ENCODE data around the gene NUCKS1. TPM values are rescaled to one million over a fixed set of nuclear protein-coding genes. Genes with fewer than 3 reads are reported as not detected.

Gene NUCKS1
- total RNA-seq, 1 donor from 2014 or later = 161 TPM

DNA sequence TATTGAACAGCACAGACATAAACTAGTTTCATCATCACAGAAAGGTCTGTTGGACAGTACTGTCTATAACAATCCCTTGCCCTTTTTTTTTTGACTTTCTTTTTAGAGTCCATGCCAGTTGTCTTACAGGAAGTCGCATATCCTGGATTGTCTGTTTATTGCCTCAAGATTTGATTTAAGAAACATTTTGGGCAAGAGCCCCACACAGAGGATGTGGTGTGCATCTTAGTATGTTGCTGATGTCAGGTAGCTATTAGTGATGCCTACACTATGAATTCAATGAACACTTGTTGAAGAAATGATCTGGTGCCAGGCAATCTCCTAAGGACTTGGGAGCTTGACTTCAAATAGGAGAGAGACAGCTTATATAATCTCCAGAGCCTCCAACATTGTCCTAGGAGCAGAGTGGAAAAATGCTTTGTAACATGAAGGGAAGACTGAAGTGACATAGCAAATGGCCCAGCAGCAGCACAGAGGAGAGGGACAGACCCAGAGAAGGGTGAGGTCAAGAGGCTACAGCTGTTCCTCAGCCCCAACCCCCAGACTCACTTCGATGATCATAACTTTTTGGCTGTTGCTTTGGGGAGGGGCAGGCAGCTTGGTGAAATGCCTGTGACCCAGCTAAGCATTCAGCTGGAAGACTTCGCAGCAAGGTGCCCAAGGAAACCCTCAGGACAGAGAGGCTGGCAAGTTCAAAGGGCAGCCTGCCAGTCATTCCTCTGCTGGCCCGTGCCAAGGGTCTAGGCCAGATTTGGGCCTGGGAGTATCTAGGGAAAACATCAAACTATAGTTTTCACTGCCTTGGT is 32.8 kb upstream of the NUCKS1 start:
- DNase-seq = peak; percentile 74
- intact Hi-C loops (cut with micrococcal nuclease) = no loop called here
- peak overlapping the region; percentile 27 for H3K27ac Mint-ChIP-seq

DNA sequence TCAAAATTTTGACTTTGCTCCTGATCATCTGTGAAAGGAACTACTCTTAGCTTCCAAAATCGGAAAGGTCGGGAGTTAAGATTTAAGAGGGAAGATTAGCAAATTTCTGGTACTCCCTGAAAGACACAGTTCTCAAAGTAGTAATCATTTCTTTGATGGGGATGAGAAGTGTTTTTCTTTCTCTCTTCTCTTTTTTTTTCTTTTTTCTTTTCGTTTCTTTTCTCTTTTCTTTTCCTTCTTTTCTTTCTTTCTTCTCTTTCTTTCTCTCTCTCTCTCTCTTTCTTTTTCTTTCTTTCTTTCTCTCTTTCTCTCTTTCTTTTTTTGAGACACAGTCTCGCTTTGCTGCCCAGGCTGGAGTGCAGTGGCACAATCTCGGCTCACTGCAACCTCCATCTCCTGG is 30.4 kb upstream of the NUCKS1 start:
- no peak overlapping the region for H3K4me3 Mint-ChIP-seq
- no peak overlapping the region for H3K27ac Mint-ChIP-seq
- H3K9me3 Mint-ChIP-seq = no peaks in the 10 kb centered on the region
- intact Hi-C loops (cut with micrococcal nuclease) = no loop called here
- peaks cover 24% of the 10 kb centered on the region for H3K4me1 Mint-ChIP-seq
- no peaks in the 10 kb centered on the region for H3K27me3 Mint-ChIP-seq
- no peak for DNase-seq
- H3K36me3 Mint-ChIP-seq (ENCODE audit: low read depth) = peaks cover under 1% of the 10 kb centered on the region

More for the DNA sequence above, 32.8 kb upstream of the NUCKS1 start:
- H3K36me3 Mint-ChIP-seq (ENCODE audit: low read depth) = no peaks in the 10 kb centered on the region
- H3K4me3 Mint-ChIP-seq = no peak overlapping the region
- H3K27me3 Mint-ChIP-seq = no peaks in the 10 kb centered on the region
- no peaks in the 10 kb centered on the region for H3K9me3 Mint-ChIP-seq
- peaks cover 13% of the 10 kb centered on the region for H3K4me1 Mint-ChIP-seq

DNA sequence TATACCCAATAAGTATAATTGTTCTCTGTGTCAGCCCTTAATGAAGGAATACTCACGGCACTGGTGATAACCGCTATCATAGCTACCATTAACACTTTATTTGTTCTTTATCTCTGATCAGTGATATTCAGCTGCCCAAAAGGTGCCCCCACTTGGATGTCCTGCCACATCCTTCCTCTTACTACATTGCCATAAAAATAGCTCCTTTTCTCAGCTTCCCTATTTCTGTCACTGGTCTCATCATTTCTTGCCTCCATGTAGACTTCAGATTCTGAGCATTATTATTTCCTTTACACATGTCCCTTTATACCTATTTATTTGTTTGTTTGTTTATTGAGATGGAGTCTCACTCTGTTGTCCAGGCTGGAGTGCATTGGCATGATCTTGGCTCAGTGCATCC is 28.0 kb upstream of the NUCKS1 start:
- Mint-ChIP-seq H3K27me3 (no peaks in the 10 kb centered on the region), H3K27ac (no peak overlapping the region), H3K9me3 (no peaks in the 10 kb centered on the region), H3K4me1 (peaks cover 38% of the 10 kb centered on the region), H3K4me3 (no peak overlapping the region), H3K36me3 (ENCODE audit: low read depth) (peaks cover 7% of the 10 kb centered on the region)
- intact Hi-C loops (cut with micrococcal nuclease) = no loop called here
- no peak for DNase-seq

DNA sequence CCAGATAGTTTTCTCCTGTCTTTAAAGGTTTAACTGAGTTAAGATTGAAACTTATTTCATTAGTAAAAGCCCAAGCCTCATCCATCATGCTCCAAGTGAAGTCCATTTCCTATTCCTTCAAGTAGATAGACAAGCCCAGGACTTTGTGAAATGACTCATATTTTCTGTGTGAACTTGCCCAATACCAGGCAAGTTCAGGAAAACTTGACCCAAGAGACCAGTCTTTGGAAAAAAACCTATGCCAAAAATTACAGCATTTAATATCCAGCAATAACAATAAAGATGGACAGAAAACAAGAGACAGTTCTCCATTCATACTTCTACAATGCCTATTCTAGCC is 25.7 kb upstream of the NUCKS1 start:
- intact Hi-C loops (cut with micrococcal nuclease) = loop anchor here (1.0 to 2.0 kb wide), 3 partner anchors 25 to 57 kb away; partner anchors contain the start of genes NUCKS1 and SLC41A1
- Mint-ChIP-seq H3K36me3 (ENCODE audit: low read depth) (peaks cover 17% of the 10 kb centered on the region), H3K27ac (peak overlapping the region; percentile 95), H3K4me3 (peak overlapping the region; percentile 96), H3K4me1 (peaks cover 50% of the 10 kb centered on the region), H3K9me3 (no peaks in the 10 kb centered on the region), H3K27me3 (no peaks in the 10 kb centered on the region)
- no peak for DNase-seq

DNA sequence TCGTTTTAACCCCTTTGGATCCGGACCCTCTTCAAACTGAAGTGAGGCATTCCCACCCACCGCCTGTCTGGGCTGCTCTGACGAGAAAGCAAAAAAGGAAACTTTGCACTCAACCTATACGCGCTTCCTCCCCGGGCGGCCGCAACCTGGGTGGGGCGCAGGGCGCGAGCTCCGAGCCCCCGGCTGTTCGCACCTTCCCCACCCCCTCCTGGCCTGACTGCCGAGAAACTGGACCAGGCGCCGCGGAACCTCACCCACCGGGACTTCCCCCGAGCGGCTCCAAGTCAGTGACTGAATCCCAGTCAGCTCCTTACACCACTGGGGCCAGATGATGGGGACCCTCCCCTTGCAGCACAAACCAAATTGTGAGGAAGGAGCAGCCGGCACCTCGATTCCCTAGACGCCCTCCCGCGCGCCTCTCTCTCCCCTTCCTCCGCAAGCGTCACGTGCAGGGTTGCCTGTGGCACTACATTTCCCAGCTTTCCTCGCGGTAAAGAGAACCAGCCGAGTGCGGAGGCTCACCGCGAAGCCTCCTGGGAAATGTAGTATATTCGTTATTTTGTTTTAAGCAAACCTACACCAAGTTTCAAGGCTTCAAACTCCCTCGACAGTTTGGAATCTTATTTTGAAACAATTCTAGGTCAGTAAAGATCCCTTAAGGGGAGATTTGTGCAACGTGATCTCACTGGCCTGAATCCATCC is 25.2 kb upstream of the NUCKS1 start, which contains the start of gene RAB29:
Gene RAB29, minus strand, starts transcription at position 468 of the 702 bp plus-strand sequence. CDS start 526 bp downstream, outside the sequence.
- Mint-ChIP-seq H3K9me3 (no peaks in the 10 kb centered on the region), H3K4me1 (peaks cover 51% of the 10 kb centered on the region), H3K36me3 (ENCODE audit: low read depth) (peaks cover 22% of the 10 kb centered on the region), H3K27me3 (no peaks in the 10 kb centered on the region), H3K27ac (peak within 1 kb of the TSS; percentile 95), H3K4me3 (peak within 1 kb of the TSS; percentile 96)
- DNase-seq = peak; percentile 96
- intact Hi-C loops (cut with micrococcal nuclease) = loop anchor here (1.0 to 2.0 kb wide), 3 partner anchors 25 to 56 kb away; partner anchors contain the start of genes NUCKS1 and SLC41A1

DNA sequence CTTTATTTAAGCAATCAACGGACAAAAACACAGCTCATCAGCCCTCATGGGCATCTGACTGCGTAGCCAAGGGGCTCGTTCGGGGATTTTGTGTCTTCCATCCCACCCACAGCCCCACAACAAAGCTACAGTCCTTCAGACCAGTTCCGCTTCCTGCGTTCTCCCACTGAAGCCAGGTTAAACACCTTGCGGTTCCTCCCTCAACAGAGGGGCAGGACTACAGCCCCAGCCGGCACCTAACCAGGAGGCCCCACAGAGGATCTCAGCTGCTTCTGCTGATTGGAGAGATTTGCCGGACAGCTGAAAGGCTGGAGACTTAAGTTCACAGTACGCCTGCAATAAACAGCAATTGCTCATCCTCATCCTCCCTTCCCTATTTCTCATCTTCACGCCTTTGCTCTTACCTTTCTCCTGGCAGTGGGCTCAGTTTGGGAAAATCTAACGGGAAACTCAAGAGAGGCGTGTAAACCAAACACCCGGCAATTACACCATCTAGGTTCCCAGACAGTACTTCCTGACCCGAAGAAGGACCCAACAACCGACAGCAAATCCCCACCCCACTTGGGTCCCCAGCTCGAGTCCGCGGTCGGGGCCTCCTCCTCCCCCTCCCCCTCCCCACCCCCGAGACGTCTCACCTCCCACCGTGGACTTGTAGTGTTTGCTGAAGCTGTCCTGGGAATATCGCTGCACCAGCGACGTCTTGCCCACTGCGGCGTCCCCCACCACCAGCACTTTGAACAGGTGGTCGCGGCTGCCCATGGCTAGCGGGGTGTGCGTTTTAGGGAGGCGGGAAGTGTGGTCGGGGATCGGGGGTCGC is 24.4 kb upstream of the NUCKS1 start:
- Mint-ChIP-seq H3K9me3 (no peaks in the 10 kb centered on the region), H3K27me3 (no peaks in the 10 kb centered on the region), H3K27ac (peak overlapping the region; percentile 95), H3K4me3 (peak overlapping the region; percentile 96), H3K36me3 (ENCODE audit: low read depth) (peaks cover 29% of the 10 kb centered on the region), H3K4me1 (peaks cover 51% of the 10 kb centered on the region)
- intact Hi-C loops (cut with micrococcal nuclease) = loop anchor here (1.0 to 5.0 kb wide), 5 partner anchors 24 to 117 kb away; partner anchors contain the start of genes NUCKS1 and SLC41A1
- DNase-seq = peak; percentile 82

DNA sequence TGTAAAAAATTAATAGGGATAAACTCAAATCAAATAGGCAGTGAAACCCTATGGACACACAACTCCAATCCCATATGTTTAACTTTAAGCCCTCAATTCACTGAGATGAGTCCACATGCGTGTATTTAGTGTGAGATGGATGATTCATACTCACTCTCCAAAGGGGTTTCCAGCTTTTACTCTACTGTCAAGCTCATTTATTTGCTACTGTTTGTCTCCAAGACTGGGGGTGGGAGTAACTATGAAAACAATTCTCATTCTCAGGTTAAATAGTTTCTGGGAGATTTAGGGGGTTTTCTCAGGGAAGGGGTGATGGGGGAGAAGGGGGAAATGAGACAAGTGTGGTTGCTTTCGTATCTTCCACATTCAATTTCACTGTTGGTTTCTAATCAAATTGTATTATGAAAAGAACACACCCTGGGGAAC is 22.6 kb upstream of the NUCKS1 start:
- peaks cover 40% of the 10 kb centered on the region for H3K36me3 Mint-ChIP-seq (ENCODE audit: low read depth)
- H3K27me3 Mint-ChIP-seq = no peaks in the 10 kb centered on the region
- no peaks in the 10 kb centered on the region for H3K9me3 Mint-ChIP-seq
- peak overlapping the region; percentile 76 for H3K27ac Mint-ChIP-seq
- DNase-seq = peak; percentile 61
- intact Hi-C loops (cut with micrococcal nuclease) = loop anchor here (1.0 to 5.0 kb wide), 3 partner anchors 40 to 141 kb away; no protein-coding TSS in a partner anchor
- peak overlapping the region; percentile 96 for H3K4me3 Mint-ChIP-seq
- peaks cover 49% of the 10 kb centered on the region for H3K4me1 Mint-ChIP-seq

DNA sequence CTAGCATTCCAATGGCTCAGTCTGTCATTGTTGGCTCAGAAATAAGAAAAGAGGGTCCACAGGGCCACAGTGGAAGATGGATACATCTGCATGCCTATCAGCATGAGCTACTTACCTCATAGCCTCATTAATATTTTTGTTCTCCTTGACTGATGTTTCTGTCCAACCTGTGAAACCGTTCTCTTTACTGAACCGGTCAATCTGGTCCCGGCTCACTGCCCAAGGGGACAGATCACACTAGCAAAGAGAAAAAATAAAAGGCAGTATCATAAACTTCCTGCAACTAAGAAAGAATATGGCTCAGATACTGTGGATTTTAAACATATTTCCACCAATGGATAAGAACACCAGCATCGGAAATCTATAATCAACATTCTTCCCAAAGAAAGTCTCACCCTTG is 20.6 kb upstream of the NUCKS1 start:
- no peak for DNase-seq
- Mint-ChIP-seq H3K27ac (peak overlapping the region; percentile 55), H3K9me3 (no peaks in the 10 kb centered on the region), H3K36me3 (ENCODE audit: low read depth) (peaks cover 51% of the 10 kb centered on the region), H3K27me3 (no peaks in the 10 kb centered on the region), H3K4me1 (peaks cover 44% of the 10 kb centered on the region), H3K4me3 (peak overlapping the region; percentile 6)
- intact Hi-C loops (cut with micrococcal nuclease) = loop anchor here (5.0 kb wide), 2 partner anchors 38 to 113 kb away; no protein-coding TSS in a partner anchor

DNA sequence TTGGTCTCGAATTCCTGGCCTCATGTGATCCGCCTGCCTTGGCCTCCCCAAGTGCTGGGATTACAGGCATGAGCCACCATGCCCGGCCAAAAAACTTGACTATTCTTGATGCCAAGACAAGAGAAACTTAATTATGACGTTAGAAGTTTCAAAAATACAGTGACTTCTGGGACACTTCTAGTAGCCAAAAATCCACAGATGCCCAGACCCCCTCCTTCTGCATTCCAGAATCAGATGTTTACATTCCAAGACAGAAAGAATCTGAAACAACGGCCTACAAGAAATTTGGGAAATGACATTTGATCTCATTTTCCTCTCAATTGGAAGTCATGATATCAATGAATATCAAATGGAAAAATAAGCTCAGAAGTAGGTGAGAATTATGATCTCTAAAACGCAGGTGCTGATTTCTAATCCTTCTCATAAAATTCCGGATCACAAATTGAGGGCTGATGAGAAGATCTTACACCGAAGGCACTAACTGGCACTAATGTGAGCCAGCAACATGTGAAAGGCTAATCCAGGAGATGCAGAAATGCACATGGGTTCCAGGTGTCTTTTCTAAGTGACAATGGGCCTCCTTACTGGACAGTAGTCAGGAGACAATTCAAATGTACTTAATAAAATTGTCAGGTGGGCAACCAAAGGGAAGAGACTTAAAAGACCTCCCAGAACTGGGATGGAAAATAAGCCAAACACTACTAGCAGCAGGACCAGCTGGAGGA is 19.8 kb upstream of the NUCKS1 start:
- Mint-ChIP-seq H3K4me1 (peaks cover 39% of the 10 kb centered on the region), H3K27me3 (no peaks in the 10 kb centered on the region), H3K4me3 (no peak overlapping the region), H3K9me3 (no peaks in the 10 kb centered on the region), H3K36me3 (ENCODE audit: low read depth) (peaks cover 49% of the 10 kb centered on the region), H3K27ac (no peak overlapping the region)
- intact Hi-C loops (cut with micrococcal nuclease) = loop anchor here (5.0 kb wide), 2 partner anchors 38 to 113 kb away; no protein-coding TSS in a partner anchor
- DNase-seq = no peak

DNA sequence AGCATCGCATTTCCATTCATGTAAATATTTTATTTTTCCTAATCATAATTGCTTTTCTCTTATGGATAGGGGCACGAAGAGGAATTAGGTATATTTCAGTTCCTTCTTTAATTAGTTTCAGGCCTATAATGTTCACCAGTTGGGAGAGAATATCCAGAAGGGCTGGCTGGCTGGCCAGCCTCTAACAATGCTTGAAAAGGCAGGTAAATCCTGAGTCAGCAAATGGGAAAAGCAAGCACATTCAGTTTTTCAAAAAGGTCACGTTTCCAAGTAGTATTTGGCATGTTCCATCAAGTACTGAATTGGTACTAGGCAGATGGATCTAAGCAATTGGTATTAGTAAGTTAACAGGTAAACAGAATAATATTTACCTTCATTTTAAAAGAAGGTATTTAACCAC is 17.3 kb upstream of the NUCKS1 start:
- Mint-ChIP-seq H3K36me3 (ENCODE audit: low read depth) (peaks cover 46% of the 10 kb centered on the region), H3K9me3 (no peaks in the 10 kb centered on the region), H3K27ac (no peak overlapping the region), H3K4me1 (peaks cover 21% of the 10 kb centered on the region), H3K27me3 (no peaks in the 10 kb centered on the region), H3K4me3 (no peak overlapping the region)
- DNase-seq = no peak
- intact Hi-C loops (cut with micrococcal nuclease) = no loop called here

DNA sequence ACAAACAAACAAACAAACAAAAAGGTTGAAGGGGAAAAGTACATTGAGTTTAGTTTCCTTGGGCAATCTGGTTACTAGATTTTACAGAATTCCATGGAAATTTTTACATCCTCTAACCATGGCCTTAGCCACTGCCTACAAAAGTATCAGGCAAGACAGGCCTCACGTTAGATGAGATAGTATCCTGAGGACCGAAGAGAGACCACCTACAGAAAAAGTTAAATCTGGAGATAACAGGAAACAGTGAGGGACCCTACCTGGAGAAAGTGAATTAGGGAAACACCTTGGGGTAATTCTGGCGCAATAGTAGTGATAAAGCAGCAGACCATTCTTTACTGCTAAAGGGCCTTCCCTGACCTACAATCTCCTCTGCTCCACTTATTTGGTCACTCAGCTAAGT is 16.6 kb upstream of the NUCKS1 start:
- DNase-seq = no peak
- intact Hi-C loops (cut with micrococcal nuclease) = no loop called here
- Mint-ChIP-seq H3K27me3 (no peaks in the 10 kb centered on the region), H3K4me1 (peaks cover 14% of the 10 kb centered on the region), H3K36me3 (ENCODE audit: low read depth) (peaks cover 44% of the 10 kb centered on the region), H3K9me3 (no peaks in the 10 kb centered on the region), H3K27ac (no peak overlapping the region), H3K4me3 (no peak overlapping the region)

DNA sequence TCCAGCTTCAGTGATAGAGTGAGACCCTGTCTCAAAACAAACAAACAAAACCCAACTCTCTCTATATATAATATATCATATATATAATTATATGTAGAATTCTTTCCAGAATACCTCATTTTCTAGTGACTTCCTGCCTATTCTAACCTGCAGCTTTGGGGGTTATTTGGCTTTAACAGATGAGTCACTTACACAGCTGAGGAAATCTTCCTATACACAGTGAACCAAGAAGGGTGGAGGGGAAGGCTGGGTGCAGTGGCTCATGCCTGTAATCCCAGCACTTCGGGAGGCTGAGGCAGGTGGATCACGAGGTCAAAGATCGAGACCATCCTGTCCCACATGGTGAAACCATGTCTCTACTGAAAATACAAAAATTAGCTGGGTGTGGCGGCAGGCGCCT is 16.1 kb upstream of the NUCKS1 start:
- H3K36me3 Mint-ChIP-seq (ENCODE audit: low read depth) = peaks cover 42% of the 10 kb centered on the region
- no peak overlapping the region for H3K4me3 Mint-ChIP-seq

DNA sequence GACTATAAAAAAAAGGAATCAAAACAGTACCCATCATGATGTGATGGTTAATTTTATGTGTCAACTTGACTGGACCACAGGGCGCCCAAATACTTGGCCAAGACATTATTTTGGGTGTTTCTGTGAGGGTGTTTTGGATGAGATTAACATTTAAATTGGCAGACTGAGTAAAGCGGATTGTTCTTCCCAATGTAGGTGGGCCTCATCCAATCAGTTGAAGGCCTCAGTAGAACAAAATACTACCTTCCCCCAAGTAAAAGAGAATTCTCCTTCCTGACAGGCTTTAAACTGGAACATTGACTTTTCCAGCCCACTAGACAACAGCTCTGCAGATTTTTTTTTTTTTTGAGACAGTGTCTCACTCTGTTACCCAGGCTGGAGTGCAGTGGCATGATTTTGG is 14.6 kb upstream of the NUCKS1 start:
- intact Hi-C loops (cut with micrococcal nuclease) = no loop called here
- H3K4me3 Mint-ChIP-seq = no peak overlapping the region
- H3K27ac Mint-ChIP-seq = no peak overlapping the region
- H3K4me1 Mint-ChIP-seq = peaks cover 5% of the 10 kb centered on the region
- no peaks in the 10 kb centered on the region for H3K9me3 Mint-ChIP-seq
- no peaks in the 10 kb centered on the region for H3K27me3 Mint-ChIP-seq
- H3K36me3 Mint-ChIP-seq (ENCODE audit: low read depth) = peaks cover 30% of the 10 kb centered on the region
- DNase-seq = no peak

More for the DNA sequence above, 16.1 kb upstream of the NUCKS1 start:
- no peak overlapping the region for H3K27ac Mint-ChIP-seq
- peaks cover 9% of the 10 kb centered on the region for H3K4me1 Mint-ChIP-seq
- H3K9me3 Mint-ChIP-seq = no peaks in the 10 kb centered on the region
- H3K27me3 Mint-ChIP-seq = no peaks in the 10 kb centered on the region
- intact Hi-C loops (cut with micrococcal nuclease) = no loop called here
- no peak for DNase-seq
